HEK293 (cell line): ENCODE measurements around the gene SMC5.

Experiments used
- CTCF ChIA-PET: fragments of 350-600 bp; formaldehyde crosslinking; extraction: SDS; loops from one replicate; lab custom pipeline; 2021; ENCODE audit warnings: antibody characterized with exemption; lab: Yijun Ruan, JAX
- POLR2A ChIA-PET: fragments of 300-600 bp; formaldehyde crosslinking; extraction: SDS; loops from one replicate; lab custom pipeline; 2020; ENCODE audit warnings: antibody characterized with exemption, inconsistent platforms; lab: Yijun Ruan, JAX
- H3K27ac ChIP-seq: fragments of 200-500 bp; sonication (Bioruptor generic); 2 replicates; pipeline ENCODE4 v1.5.1; 2014; ENCODE audit warnings: low read depth, low read length, control low read depth, inconsistent platforms; ENCODE audit errors: extremely low read depth
- H3K36me3 ChIP-seq, 2 experiments: fragments of 200-500 bp in 1 of 2; sonication (Bioruptor generic) in 1 of 2; 1 replicate in 1 of 2; 2 replicates in 1 of 2; pipeline ENCODE4 v1.5.1; 2014 to 2017; ENCODE audit warnings: inconsistent platforms in 2 of 2, low read length in 2 of 2; ENCODE audit not compliant: control insufficient read depth in 2 of 2, insufficient read depth in 1 of 2
- H3K4me1 ChIP-seq: fragments of 200-500 bp; sonication (Bioruptor generic); 2 replicates; pipeline ENCODE4 v1.5.1; 2014; ENCODE audit warnings: mild to moderate bottlenecking, low read length, inconsistent platforms; ENCODE audit not compliant: control insufficient read depth, insufficient read depth
- H3K4me3 ChIP-seq: 2 replicates; pipeline ENCODE4 v1.5.1; 2011; ENCODE audit warnings: low read depth, mild to moderate bottlenecking, control low read depth, low read length, moderate library complexity
- H3K9me3 ChIP-seq: fragments of 200-500 bp; sonication (Bioruptor generic); 2 replicates; pipeline ENCODE4 v1.5.1; 2014; ENCODE audit warnings: low read depth, low read length, inconsistent platforms; ENCODE audit not compliant: control insufficient read depth, insufficient read depth
- EGR2 ChIP-seq: fragments of 450-650 bp; formaldehyde crosslinking; IDR thresholded peaks from 2 replicates; pipeline ENCODE4 v1.5.1; 2016; ENCODE audit warnings: low read depth, missing biosample characterization, missing genetic modification characterization
- KLF7 ChIP-seq: fragments of 450-650 bp; formaldehyde crosslinking; IDR thresholded peaks from 2 replicates; pipeline ENCODE4 v1.5.1; 2016; ENCODE audit warnings: missing biosample characterization, missing genetic modification characterization, borderline replicate concordance
- SETDB1 ChIP-seq: IDR thresholded peaks from one replicate; pipeline ENCODE4 v1.6.1; 2017; ENCODE audit warnings: mild to moderate bottlenecking, low read length, moderate library complexity, mixed read lengths; ENCODE audit not compliant: insufficient read length
- SP2 ChIP-seq: fragments of 450-650 bp; formaldehyde crosslinking; IDR thresholded peaks from 2 replicates; pipeline ENCODE4 v1.5.1; 2016; ENCODE audit warnings: missing biosample characterization, missing genetic modification characterization
- ZEB2 ChIP-seq: fragments of 450-650 bp; formaldehyde crosslinking; IDR thresholded peaks from 2 replicates; pipeline ENCODE4 v1.5.1; 2016; ENCODE audit warnings: missing biosample characterization, missing genetic modification characterization
- ZNF10 ChIP-seq: fragments of 450-650 bp; formaldehyde crosslinking; IDR thresholded peaks from 2 replicates; pipeline ENCODE4 v1.5.1; 2017; ENCODE audit warnings: missing biosample characterization, missing genetic modification characterization
- ZNF132 ChIP-seq: fragments of 450-650 bp; formaldehyde crosslinking; IDR thresholded peaks from 2 replicates; pipeline ENCODE4 v1.5.1; 2017; ENCODE audit warnings: missing biosample characterization, missing genetic modification characterization, borderline replicate concordance
- ZNF184 ChIP-seq: fragments of 450-650 bp; IDR thresholded peaks from 2 replicates; pipeline ENCODE4 v1.5.1; 2018; ENCODE audit warnings: missing biosample characterization, mild to moderate bottlenecking, missing genetic modification characterization
- ZNF202 ChIP-seq: fragments of 450-650 bp; formaldehyde crosslinking; IDR thresholded peaks from 2 replicates; pipeline ENCODE4 v1.5.1; 2016; ENCODE audit warnings: missing biosample characterization, missing genetic modification characterization, borderline replicate concordance
- ZNF24 ChIP-seq: fragments of 450-650 bp; formaldehyde crosslinking; IDR thresholded peaks from 2 replicates; pipeline ENCODE4 v1.5.1; 2016; ENCODE audit warnings: missing biosample characterization, missing genetic modification characterization
- ZNF302 ChIP-seq: fragments of 450-650 bp; formaldehyde crosslinking; IDR thresholded peaks from 2 replicates; pipeline ENCODE4 v1.5.1; 2016; ENCODE audit warnings: missing biosample characterization, missing genetic modification characterization, low read depth
- ZNF362 ChIP-seq: fragments of 450-650 bp; formaldehyde crosslinking; IDR thresholded peaks from 2 replicates; pipeline ENCODE4 v1.5.1; 2016; ENCODE audit warnings: missing biosample characterization, missing genetic modification characterization
- ZNF398 ChIP-seq: fragments of 450-650 bp; formaldehyde crosslinking; IDR thresholded peaks from 2 replicates; pipeline ENCODE4 v1.5.1; 2017; ENCODE audit warnings: missing biosample characterization, missing genetic modification characterization
- ZNF404 ChIP-seq: fragments of 450-650 bp; formaldehyde crosslinking; IDR thresholded peaks from 2 replicates; pipeline ENCODE4 v1.5.1; 2017; ENCODE audit warnings: missing biosample characterization, missing genetic modification characterization
- ZNF549 ChIP-seq: fragments of 450-650 bp; IDR thresholded peaks from 2 replicates; pipeline ENCODE4 v1.5.1; 2018; ENCODE audit warnings: missing biosample characterization, missing genetic modification characterization, mild to moderate bottlenecking, inconsistent platforms, moderate library complexity
- ZNF600 ChIP-seq: fragments of 450-650 bp; formaldehyde crosslinking; IDR thresholded peaks from 2 replicates; pipeline ENCODE4 v1.5.1; 2016; ENCODE audit warnings: missing biosample characterization, missing genetic modification characterization
- ZNF629 ChIP-seq: fragments of 450-650 bp; formaldehyde crosslinking; IDR thresholded peaks from 2 replicates; pipeline ENCODE4 v1.5.1; 2017; ENCODE audit warnings: missing biosample characterization, missing genetic modification characterization
- ZNF660 ChIP-seq: fragments of 450-650 bp; IDR thresholded peaks from 2 replicates; pipeline ENCODE4 v1.5.1; 2018; ENCODE audit warnings: missing biosample characterization, mild to moderate bottlenecking, missing genetic modification characterization
- ZNF837 ChIP-seq: fragments of 450-650 bp; formaldehyde crosslinking; IDR thresholded peaks from 2 replicates; pipeline ENCODE4 v1.5.1; 2016; ENCODE audit warnings: missing biosample characterization, missing genetic modification characterization
- TF ChIP-seq, protein P1 (sequence below): fragments of 450-650 bp; formaldehyde crosslinking; IDR thresholded peaks from 2 replicates; pipeline ENCODE4 v1.5.1; 2016; ENCODE audit warnings: missing biosample characterization, missing genetic modification characterization
- TF ChIP-seq, protein P2 (sequence below): fragments of 450-650 bp; formaldehyde crosslinking; IDR thresholded peaks from 2 replicates; pipeline ENCODE4 v1.5.1; 2016; ENCODE audit warnings: missing biosample characterization, missing genetic modification characterization
- TF ChIP-seq, protein P3 (sequence below): fragments of 450-650 bp; formaldehyde crosslinking; optimal IDR thresholded peaks from 2 replicates; pipeline ENCODE3; 2016; ENCODE audit warnings: missing biosample characterization, mild to moderate bottlenecking, missing genetic modification characterization

SMC5 gene

GRCh38 chr9:70260007-70260443, 1.2 kb downstream of the SMC5 start:
- peaks cover 3% of the 10 kb centered on the region; the same call in 1 of the 2 replicates for H3K4me1 ChIP-seq
- H3K4me3 ChIP-seq = peak overlapping the region; percentile 69
- no peaks in the 10 kb centered on the region for H3K9me3 ChIP-seq
- peak overlapping the region; percentile 94; the same call in 1 of the 2 replicates for H3K27ac ChIP-seq
- TF ChIP-seq ZEB2 (tag by site-specific recombination) (no peak), KLF7 (tag by site-specific recombination) (0 out of 2 replicates have a peak, but pooled peaks have one; percentile 38), SETDB1 (peak; percentile 49), ZNF404 (no peak), ZNF202 (0 out of 2 replicates have a peak, but pooled peaks have one; percentile 4), SP2 (peak; percentile 19; the same call in 1 of the 2 replicates)
- TF ChIP-seq, all 188 proteins: peak for 4
- ChIA-PET CTCF (interaction anchor here (0.9 kb wide), 1 partner anchor 342 kb away, joined by 3 read pairs; no protein-coding TSS in a partner anchor), POLR2A (interaction anchor here (1.0 to 1.2 kb wide), 2 partner anchors 12 to 160 kb away, joined by 3 read pairs; no protein-coding TSS in a partner anchor)
- peaks cover 19 to 43% of the 10 kb centered on the region in 2 experiments for H3K36me3 ChIP-seq

- TF ChIP-seq, protein P1, sequence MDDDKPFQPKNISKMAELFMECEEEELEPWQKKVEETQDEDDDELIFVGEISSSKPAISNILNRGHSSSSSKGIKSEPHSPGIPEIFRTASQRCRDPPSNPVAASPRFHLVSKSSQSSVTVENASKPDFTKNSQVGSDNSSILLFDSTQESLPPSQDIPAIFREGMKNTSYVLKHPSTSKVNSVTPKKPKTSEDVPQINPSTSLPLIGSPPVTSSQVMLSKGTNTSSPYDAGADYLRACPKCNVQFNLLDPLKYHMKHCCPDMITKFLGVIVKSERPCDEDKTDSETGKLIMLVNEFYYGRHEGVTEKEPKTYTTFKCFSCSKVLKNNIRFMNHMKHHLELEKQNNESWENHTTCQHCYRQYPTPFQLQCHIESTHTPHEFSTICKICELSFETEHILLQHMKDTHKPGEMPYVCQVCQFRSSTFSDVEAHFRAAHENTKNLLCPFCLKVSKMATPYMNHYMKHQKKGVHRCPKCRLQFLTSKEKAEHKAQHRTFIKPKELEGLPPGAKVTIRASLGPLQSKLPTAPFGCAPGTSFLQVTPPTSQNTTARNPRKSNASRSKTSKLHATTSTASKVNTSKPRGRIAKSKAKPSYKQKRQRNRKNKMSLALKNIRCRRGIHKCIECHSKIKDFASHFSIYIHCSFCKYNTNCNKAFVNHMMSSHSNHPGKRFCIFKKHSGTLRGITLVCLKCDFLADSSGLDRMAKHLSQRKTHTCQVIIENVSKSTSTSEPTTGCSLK (tag by site-specific recombination) = no peak
- TF ChIP-seq ZNF302 (tag by site-specific recombination) (no peak), ZNF398 (no peak), ZNF184 (no peak), ZNF10 (tag by site-specific recombination) (no peak), EGR2 (tag by site-specific recombination) (no peak), ZNF629 (tag by site-specific recombination) (no peak), ZNF837 (tag by site-specific recombination) (no peak), ZNF24 (tag by site-specific recombination) (no peak)
- TF ChIP-seq, protein P2, sequence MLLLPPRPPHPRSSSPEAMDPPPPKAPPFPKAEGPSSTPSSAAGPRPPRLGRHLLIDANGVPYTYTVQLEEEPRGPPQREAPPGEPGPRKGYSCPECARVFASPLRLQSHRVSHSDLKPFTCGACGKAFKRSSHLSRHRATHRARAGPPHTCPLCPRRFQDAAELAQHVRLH = no peak
- Histone ChIP-seq H3K4me3 (no peak overlapping the region), H3K36me3 (peaks cover 25 to 49% of the 10 kb centered on the region in 2 experiments), H3K27ac (no peak overlapping the region), H3K4me1 (peaks cover 3% of the 10 kb centered on the region; the same call in 1 of the 2 replicates), H3K9me3 (no peaks in the 10 kb centered on the region)
- POLR2A ChIA-PET = interaction anchor here (1.2 kb wide), 1 partner anchor 159 kb away, joined by 3 read pairs; no protein-coding TSS in a partner anchor
- CTCF ChIA-PET = interaction anchor here (0.6 to 0.9 kb wide), 2 partner anchors 338 to 341 kb away, joined by 3 to 5 read pairs; no protein-coding TSS in a partner anchor
These were observed 1.8 kb downstream of the SMC5 start for GRCh38 chr9:70260606-70261005.

- TF ChIP-seq ZNF660 (tag by site-specific recombination) (no peak), ZNF184 (no peak), ZNF549 (tag by site-specific recombination) (no peak), ZNF629 (tag by site-specific recombination) (peak; percentile 55), ZNF132 (tag by site-specific recombination) (no peak), ZNF362 (tag by site-specific recombination) (no peak), ZNF600 (tag by site-specific recombination) (0 out of 2 replicates have a peak, but pooled peaks have one; percentile 16)
- TF ChIP-seq, protein P3, sequence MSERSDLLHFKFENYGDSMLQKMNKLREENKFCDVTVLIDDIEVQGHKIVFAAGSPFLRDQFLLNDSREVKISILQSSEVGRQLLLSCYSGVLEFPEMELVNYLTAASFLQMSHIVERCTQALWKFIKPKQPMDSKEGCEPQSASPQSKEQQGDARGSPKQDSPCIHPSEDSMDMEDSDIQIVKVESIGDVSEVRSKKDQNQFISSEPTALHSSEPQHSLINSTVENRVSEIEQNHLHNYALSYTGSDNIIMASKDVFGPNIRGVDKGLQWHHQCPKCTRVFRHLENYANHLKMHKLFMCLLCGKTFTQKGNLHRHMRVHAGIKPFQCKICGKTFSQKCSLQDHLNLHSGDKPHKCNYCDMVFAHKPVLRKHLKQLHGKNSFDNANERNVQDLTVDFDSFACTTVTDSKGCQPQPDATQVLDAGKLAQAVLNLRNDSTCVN (tag by site-specific recombination) = no peak
- peaks cover 32 to 55% of the 10 kb centered on the region in 2 experiments for H3K36me3 ChIP-seq
These were observed 2.5 kb downstream of the SMC5 start for GRCh38 chr9:70261131-70261870.

More at GRCh38 chr9:70261131-70261870, 2.5 kb downstream of the SMC5 start:
- CTCF ChIA-PET = no interaction called here
- POLR2A ChIA-PET = no interaction called here
- Histone ChIP-seq H3K9me3 (no peaks in the 10 kb centered on the region), H3K4me1 (peaks cover 3% of the 10 kb centered on the region; the same call in 1 of the 2 replicates), H3K4me3 (no peak overlapping the region), H3K27ac (no peak overlapping the region)
